HCT116 (cell line): ENCODE measurements around the gene CMIP.

Experiments
- ATF3 ChIP-seq: IDR thresholded peaks from 2 replicates; pipeline ENCODE4 v1.6.1; 2012
- CTCF ChIP-seq, 3 experiments: fragments of 200-600 bp in 1 of 3; sonication (generic) in 1 of 3; IDR thresholded peaks in 2 of 3; conservative IDR thresholded peaks in 1 of 3; 2 replicates each; pipeline ENCODE4 v1.5.1; 2012 to 2017; ENCODE audit warnings: low read depth in 2 of 3, low read length in 2 of 3, antibody characterized with exemption in 1 of 3, borderline replicate concordance in 1 of 3, control low read depth in 1 of 3, mild to moderate bottlenecking in 1 of 3, mixed read lengths in 1 of 3, mixed run types in 1 of 3, moderate library complexity in 1 of 3; ENCODE audit not compliant: insufficient read depth in 1 of 3
- EZH2 ChIP-seq: fragments of 200-600 bp; sonication (generic); IDR thresholded peaks from 2 replicates; pipeline ENCODE4 v1.6.1; 2017; ENCODE audit warnings: antibody characterized with exemption, mixed run types
- EZH2phosphoT487 ChIP-seq: fragments of 200-600 bp; IDR thresholded peaks from 2 replicates; pipeline ENCODE4 v1.6.1; 2018; ENCODE audit warnings: antibody characterized with exemption, borderline replicate concordance
- JUND ChIP-seq: IDR thresholded peaks from 2 replicates; pipeline ENCODE4 v1.6.1; 2012
- POLR2A ChIP-seq: IDR thresholded peaks from 2 replicates; pipeline ENCODE4 v1.7.0; 2011; ENCODE audit warnings: borderline replicate concordance; ENCODE audit not compliant: insufficient read depth, insufficient read length; ENCODE audit errors: extremely low read depth
- POLR2AphosphoS5 ChIP-seq: IDR thresholded peaks from 2 replicates; pipeline ENCODE4 v1.6.1; 2011; ENCODE audit warnings: mild to moderate bottlenecking, low read depth, low read length, moderate library complexity
- RAD21 ChIP-seq: IDR thresholded peaks from 2 replicates; pipeline ENCODE4 v1.6.1; 2012; ENCODE audit warnings: low read depth, mild to moderate bottlenecking
- SRF ChIP-seq: IDR thresholded peaks from 2 replicates; pipeline ENCODE4 v1.6.1; 2012; ENCODE audit warnings: low read depth
- TCF7L2 ChIP-seq: IDR thresholded peaks from 2 replicates; pipeline ENCODE4 v1.7.0; 2011; ENCODE audit warnings: borderline replicate concordance, inconsistent platforms; ENCODE audit not compliant: insufficient read depth, insufficient read length; ENCODE audit errors: extremely low read depth
- YY1 ChIP-seq: IDR thresholded peaks from 2 replicates; pipeline ENCODE4 v1.6.1; 2011; ENCODE audit warnings: low read length, low read depth, moderate library complexity, mild to moderate bottlenecking; ENCODE audit not compliant: insufficient replicate concordance; ENCODE audit errors: extremely low read depth
- ZBTB33 ChIP-seq: IDR thresholded peaks from 2 replicates; pipeline ENCODE4 v1.6.1; 2011; ENCODE audit warnings: mild to moderate bottlenecking, low read length, moderate library complexity; ENCODE audit not compliant: insufficient replicate concordance; ENCODE audit errors: extremely low read depth
- ZNF274 ChIP-seq: fragments of 200-500 bp; sonication (Bioruptor generic); IDR thresholded peaks from 2 replicates; pipeline ENCODE4 v1.6.1; 2014; ENCODE audit warnings: mild to moderate bottlenecking, low read depth, low read length, inconsistent platforms

- TF ChIP-seq ZBTB33, result no peak
- no peak for TF ChIP-seq ZNF274
- TF ChIP-seq CTCF (IDR thresholded peaks at IDR 0.05 in 2 of 3, conservative IDR thresholded peaks at IDR 0.05 in 1 of 3; ENCODE audit: borderline replicate concordance in 1 of 3, insufficient read depth in 1 of 3, low read depth in 2 of 3, low read length in 2 of 3), result no peak
- no peak for TF ChIP-seq JUND
- no peak for TF ChIP-seq YY1
- no peak for TF ChIP-seq SRF
- no peak for TF ChIP-seq RAD21
- no peak for TF ChIP-seq ATF3
- no peak for TF ChIP-seq POLR2AphosphoS5
- no peak for TF ChIP-seq POLR2A
- no peak for TF ChIP-seq EZH2phosphoT487
- TF ChIP-seq EZH2, result no peak
- TF ChIP-seq TCF7L2, result no peak
Measured at GRCh38 chr16:81696166-81696960, 251.8 kb downstream of the CMIP start.
